ENCODE results near the gene ATXN7L1. TPM values are rescaled to one million over a fixed set of nuclear protein-coding genes. Genes with fewer than 3 reads are reported as not detected.

Gene ATXN7L1
- total RNA-seq, 3 donors from 2014 or later (not counting 1 experiment from before 2014, with no cell fraction given), result 37.5 to 48.6 (median 47.9) TPM

GRCh38 chr7:105905209-105905909 is 29.0 kb upstream of the ATXN7L1 start:
- no peak for TF ChIP-seq CTCF (IDR thresholded peaks at IDR 0.05)
- H3K4me3 ChIP-seq (ENCODE audit: low read length), result no peak overlapping the region
- Mint-ChIP-seq H3K4me3 (no peak overlapping the region), H3K36me3 (no peaks in the 10 kb centered on the region), H3K27me3 (ENCODE audit: low read depth in 2 of 2) (no peaks in the 10 kb centered on the region), H3K27ac (no peak overlapping the region), H3K9me3 (peaks cover 0 to 2% of the 10 kb centered on the region in 2 donors), H3K4me1 (peaks cover 0 to 13% of the 10 kb centered on the region in 2 donors)
- ATAC-seq (no peak), DNase-seq (no peak)
- no peaks in the 10 kb centered on the region for H3K36me3 ChIP-seq (ENCODE audit: control insufficient read depth, insufficient read depth, low read length)
- H3K27me3 ChIP-seq (ENCODE audit: control insufficient read depth, insufficient read depth, low read length), result no peaks in the 10 kb centered on the region
- intact Hi-C loops (cut with micrococcal nuclease), result no loop called here
- H3K4me1 ChIP-seq (ENCODE audit: control insufficient read depth, insufficient read depth, low read length), result no peaks in the 10 kb centered on the region
- H3K9me3 ChIP-seq (ENCODE audit: control insufficient read depth, insufficient read depth, low read length), result no peaks in the 10 kb centered on the region
- WGBS (ENCODE audit: insufficient coverage), result 93% methylated on average over 10 of the region's 11 CpGs
- H3K27ac ChIP-seq (ENCODE audit: low read length), result no peak overlapping the region

GRCh38 chr7:105904064-105904463 is 27.7 kb upstream of the ATXN7L1 start:
- no peaks in the 10 kb centered on the region for H3K9me3 ChIP-seq (ENCODE audit: control insufficient read depth, insufficient read depth, low read length)
- no peak for ATAC-seq
- no peak overlapping the region for H3K27ac ChIP-seq (ENCODE audit: low read length)
- intact Hi-C loops (cut with micrococcal nuclease), result no loop called here
- no peaks in the 10 kb centered on the region for H3K36me3 ChIP-seq (ENCODE audit: control insufficient read depth, insufficient read depth, low read length)
- no peaks in the 10 kb centered on the region for H3K27me3 ChIP-seq (ENCODE audit: control insufficient read depth, insufficient read depth, low read length)
- H3K4me1 Mint-ChIP-seq, result peaks cover 0 to 8% of the 10 kb centered on the region in 2 donors
- H3K9me3 Mint-ChIP-seq, result no peaks in the 10 kb centered on the region
- H3K27me3 Mint-ChIP-seq (ENCODE audit: low read depth in 2 of 2), result no peaks in the 10 kb centered on the region
- H3K4me3 ChIP-seq (ENCODE audit: low read length), result no peak overlapping the region
- no peak for DNase-seq
- no peaks in the 10 kb centered on the region for H3K36me3 Mint-ChIP-seq
- TF ChIP-seq CTCF (IDR thresholded peaks at IDR 0.05), result no peak
- WGBS (ENCODE audit: insufficient coverage), result 93% methylated on average over 1 of the region's 1 CpG
- no peak overlapping the region for H3K27ac Mint-ChIP-seq
- no peak overlapping the region for H3K4me3 Mint-ChIP-seq
- no peaks in the 10 kb centered on the region for H3K4me1 ChIP-seq (ENCODE audit: control insufficient read depth, insufficient read depth, low read length)

GRCh38 chr7:105902325-105902911 is 26.0 kb upstream of the ATXN7L1 start:
- no peaks in the 10 kb centered on the region for H3K9me3 Mint-ChIP-seq
- no peak for TF ChIP-seq CTCF (IDR thresholded peaks at IDR 0.05)

More at GRCh38 chr7:105902325-105902911, 26.0 kb upstream of the ATXN7L1 start:
- no peaks in the 10 kb centered on the region for H3K36me3 Mint-ChIP-seq
- WGBS (ENCODE audit: insufficient coverage), result 96% methylated on average over 6 of the region's 6 CpGs
- DNase-seq (no peak), ATAC-seq (no peak)
- Histone ChIP-seq H3K27ac (ENCODE audit: low read length) (no peak overlapping the region), H3K4me1 (ENCODE audit: control insufficient read depth, insufficient read depth, low read length) (no peaks in the 10 kb centered on the region), H3K36me3 (ENCODE audit: control insufficient read depth, insufficient read depth, low read length) (no peaks in the 10 kb centered on the region), H3K27me3 (ENCODE audit: control insufficient read depth, insufficient read depth, low read length) (no peaks in the 10 kb centered on the region), H3K4me3 (ENCODE audit: low read length) (no peak overlapping the region), H3K9me3 (ENCODE audit: control insufficient read depth, insufficient read depth, low read length) (no peaks in the 10 kb centered on the region)
- no peak overlapping the region for H3K27ac Mint-ChIP-seq
- intact Hi-C loops (cut with micrococcal nuclease), result no loop called here
- H3K4me3 Mint-ChIP-seq, result no peak overlapping the region
- H3K27me3 Mint-ChIP-seq (ENCODE audit: low read depth in 2 of 2), result no peaks in the 10 kb centered on the region
- H3K4me1 Mint-ChIP-seq, result peaks cover 0 to 19% of the 10 kb centered on the region in 2 donors

Data from natural killer cell (primary cell).